ENCODE measurements around the gene CEBPG. TPM values are rescaled to one million over a fixed set of nuclear protein-coding genes. Genes with fewer than 3 reads are reported as not detected.

CEBPG gene
- total RNA-seq, 2 experiments from 2014 or later = 15.5 TPM

- H3K4me1 Mint-ChIP-seq (ENCODE audit: low read depth) = peaks cover 4% of the 10 kb centered on the region
- no peaks in the 10 kb centered on the region for H3K27me3 Mint-ChIP-seq
- no peaks in the 10 kb centered on the region for H3K9me3 ChIP-seq (ENCODE audit: control insufficient read depth in 1 of 2, insufficient read depth in 1 of 2, low read length in 2 of 2)
- TF ChIP-seq CTCF (IDR thresholded peaks at IDR 0.05) = no peak
- CTCF ChIA-PET = no interaction called here
- no peak for ATAC-seq (ENCODE audit: poor library complexity)
- H3K9me3 Mint-ChIP-seq = no peaks in the 10 kb centered on the region
- intact Hi-C loops (cut with DNase I, micrococcal nuclease) = no loop called here
- no peaks in the 10 kb centered on the region for H3K27me3 ChIP-seq (ENCODE audit: control insufficient read depth in 1 of 2, insufficient read depth in 2 of 2, low read length in 2 of 2)
- no peak for DNase-seq
- no peak overlapping the region for H3K4me3 Mint-ChIP-seq
- H3K27ac Mint-ChIP-seq = no peak overlapping the region
- POLR2A ChIA-PET = no interaction called here
- no peaks in the 10 kb centered on the region for H3K36me3 Mint-ChIP-seq (ENCODE audit: low read depth)
- peaks cover 4% of the 10 kb centered on the region for H3K36me3 ChIP-seq (ENCODE audit: insufficient read depth, low read length)
- H3K4me3 ChIP-seq (ENCODE audit: low read length) = no peak overlapping the region
- peaks cover 9% of the 10 kb centered on the region for H3K4me1 ChIP-seq (ENCODE audit: insufficient read depth, low read length)
- H3K27ac ChIP-seq (ENCODE audit: low read depth in 1 of 2, low read length in 2 of 2) = no peak overlapping the region
Observed at GRCh38 chr19:33413426-33413725, 39.9 kb downstream of the CEBPG start.

- H3K9me3 Mint-ChIP-seq = no peaks in the 10 kb centered on the region
- intact Hi-C loops (cut with DNase I, micrococcal nuclease) = no loop called here
- peaks cover 9% of the 10 kb centered on the region for H3K4me1 ChIP-seq (ENCODE audit: insufficient read depth, low read length)
Observed at GRCh38 chr19:33413868-33414666, 40.6 kb downstream of the CEBPG start.

GRCh38 chr19:33414667-33415605, 41.4 kb downstream of the CEBPG start:
- ChIA-PET CTCF (interaction anchor here (1.8 kb wide), 1 partner anchor 364 kb away, joined by 11 read pairs; no protein-coding TSS in a partner anchor), POLR2A (no interaction called here)
- H3K9me3 ChIP-seq (ENCODE audit: control insufficient read depth in 1 of 2, insufficient read depth in 1 of 2, low read length in 2 of 2) = no peaks in the 10 kb centered on the region
- intact Hi-C loops (cut with DNase I, micrococcal nuclease) = no loop called here
- Mint-ChIP-seq H3K36me3 (ENCODE audit: low read depth) (no peaks in the 10 kb centered on the region), H3K4me3 (no peak overlapping the region), H3K9me3 (no peaks in the 10 kb centered on the region), H3K27ac (no peak overlapping the region), H3K4me1 (ENCODE audit: low read depth) (peaks cover 4% of the 10 kb centered on the region), H3K27me3 (no peaks in the 10 kb centered on the region)
- no peak for ATAC-seq (ENCODE audit: poor library complexity)
- H3K36me3 ChIP-seq (ENCODE audit: insufficient read depth, low read length) = peaks cover 3% of the 10 kb centered on the region
- TF ChIP-seq CTCF (IDR thresholded peaks at IDR 0.05) = no peak
- H3K4me3 ChIP-seq (ENCODE audit: low read length) = no peak overlapping the region
- no peak overlapping the region for H3K27ac ChIP-seq (ENCODE audit: low read depth in 1 of 2, low read length in 2 of 2)
- no peaks in the 10 kb centered on the region for H3K27me3 ChIP-seq (ENCODE audit: control insufficient read depth in 1 of 2, insufficient read depth in 2 of 2, low read length in 2 of 2)
- peaks cover 9% of the 10 kb centered on the region for H3K4me1 ChIP-seq (ENCODE audit: insufficient read depth, low read length)
- DNase-seq = no peak

More at GRCh38 chr19:33413868-33414666, 40.6 kb downstream of the CEBPG start:
- no peak for ATAC-seq (ENCODE audit: poor library complexity)
- Mint-ChIP-seq H3K4me3 (no peak overlapping the region), H3K36me3 (ENCODE audit: low read depth) (no peaks in the 10 kb centered on the region), H3K27me3 (no peaks in the 10 kb centered on the region), H3K4me1 (ENCODE audit: low read depth) (peaks cover 4% of the 10 kb centered on the region), H3K27ac (no peak overlapping the region)
- ChIA-PET CTCF (no interaction called here), POLR2A (no interaction called here)
- peaks cover 4% of the 10 kb centered on the region for H3K36me3 ChIP-seq (ENCODE audit: insufficient read depth, low read length)
- no peak overlapping the region for H3K4me3 ChIP-seq (ENCODE audit: low read length)
- no peak for TF ChIP-seq CTCF (IDR thresholded peaks at IDR 0.05)
- no peaks in the 10 kb centered on the region for H3K27me3 ChIP-seq (ENCODE audit: control insufficient read depth in 1 of 2, insufficient read depth in 2 of 2, low read length in 2 of 2)
- no peaks in the 10 kb centered on the region for H3K9me3 ChIP-seq (ENCODE audit: control insufficient read depth in 1 of 2, insufficient read depth in 1 of 2, low read length in 2 of 2)
- no peak for DNase-seq
- H3K27ac ChIP-seq (ENCODE audit: low read depth in 1 of 2, low read length in 2 of 2) = no peak overlapping the region

Measured in CD4-positive, alpha-beta T cell (primary cell).